PC-3 (cell line): ENCODE results near the gene NRCAM. TPM values are rescaled to one million over a fixed set of nuclear protein-coding genes. Genes with fewer than 3 reads are reported as not detected.

Experiments
- ATAC-seq: fragments of 200-7000 bp; cut with Tn5 transposase; 2 replicates; pipeline ENCODE4 v1.9.1; 2020; ENCODE audit warnings: mild to moderate bottlenecking, moderate library complexity
- BruUV-seq: library from RNA; stranded (reverse); fragments of 400-500 nt; replicated peaks from 2 replicates; lab custom pipeline; 2021; lab: Mats Ljungman, UMichigan
- CTCF ChIA-PET: fragments of 300-600 bp; sonication (Branson Sonifier 250); formaldehyde crosslinking; loops from one replicate; lab custom pipeline; 2022; ENCODE audit warnings: antibody characterized with exemption; lab: Charles Lee
- POLR2A ChIA-PET: fragments of 300-600 bp; sonication (Branson Sonifier 250); formaldehyde crosslinking; loops from one replicate; lab custom pipeline; 2022; ENCODE audit warnings: antibody characterized with exemption; ENCODE audit not compliant: unreplicated experiment; lab: Charles Lee
- DNase-seq: peaks from one replicate; pipeline ENCODE4 v3.0.0-alpha.2; 2015
- H2AFZ ChIP-seq: fragments of 300-600 bp; sonication (generic); 2 replicates; pipeline ENCODE4 v1.6.0; 2016; ENCODE audit warnings: antibody characterized with exemption, low read length
- H3F3A ChIP-seq: fragments of 300-600 bp; sonication (generic); one replicate; pipeline ENCODE4 v1.6.0; 2017; ENCODE audit warnings: antibody characterized with exemption, low read length, control low read depth, mild to moderate bottlenecking; ENCODE audit not compliant: unreplicated experiment
- H3K27ac ChIP-seq: fragments of 300-600 bp; sonication (generic); 2 replicates; pipeline ENCODE4 v1.5.1; 2016; ENCODE audit warnings: mild to moderate bottlenecking, low read length
- H3K27me3 ChIP-seq: fragments of 300-600 bp; sonication (generic); 2 replicates; pipeline ENCODE4 v1.6.1; 2016; ENCODE audit warnings: low read length, mixed read lengths
- H3K36me3 ChIP-seq: fragments of 300-600 bp; sonication (generic); 2 replicates; pipeline ENCODE4 v1.6.1; 2016; ENCODE audit warnings: low read depth, mixed run types, low read length, mixed read lengths
- H3K4me1 ChIP-seq: fragments of 300-600 bp; sonication (generic); 2 replicates; pipeline ENCODE4 v1.5.1; 2016; ENCODE audit warnings: low read length; ENCODE audit not compliant: insufficient read depth
- H3K4me2 ChIP-seq: fragments of 300-600 bp; sonication (generic); 2 replicates; pipeline ENCODE4 v1.6.0; 2016; ENCODE audit warnings: low read length
- H3K4me3 ChIP-seq: fragments of 300-600 bp; sonication (generic); 2 replicates; pipeline ENCODE4 v1.5.1; 2016; ENCODE audit warnings: mild to moderate bottlenecking, low read length, mixed read lengths
- H3K79me2 ChIP-seq: fragments of 300-600 bp; sonication (generic); 2 replicates; pipeline ENCODE4 v1.6.1; 2017; ENCODE audit warnings: low read length, mixed read lengths
- H3K9ac ChIP-seq: fragments of 300-600 bp; sonication (generic); 2 replicates; pipeline ENCODE4 v1.6.0; 2016; ENCODE audit warnings: mild to moderate bottlenecking, low read length
- H3K9me2 ChIP-seq: fragments of 300-600 bp; sonication (generic); replicated peaks from 2 replicates; pipeline ENCODE4 v1.6.1; 2016; ENCODE audit warnings: mixed run types, low read length, mixed read lengths
- H3K9me3 ChIP-seq: fragments of 300-600 bp; sonication (generic); 2 replicates; pipeline ENCODE4 v1.6.1; 2016; ENCODE audit warnings: low read length, mixed read lengths
- H4K20me1 ChIP-seq: fragments of 300-600 bp; sonication (generic); 2 replicates; pipeline ENCODE4 v1.6.1; 2016; ENCODE audit warnings: low read length, mixed read lengths
- CTCF ChIP-seq: fragments of 300-600 bp; sonication (generic); conservative IDR thresholded peaks from 2 replicates; pipeline ENCODE4 v1.5.1; 2017; ENCODE audit warnings: antibody characterized with exemption, low read depth, mild to moderate bottlenecking, low read length
- EZH2 ChIP-seq: fragments of 300-600 bp; sonication (generic); IDR thresholded peaks from one replicate; pipeline ENCODE4 v1.6.1; 2017; ENCODE audit warnings: antibody characterized with exemption, mild to moderate bottlenecking, low read length; ENCODE audit not compliant: unreplicated experiment
- EZH2phosphoT487 ChIP-seq: fragments of 300-600 bp; sonication (generic); IDR thresholded peaks from 2 replicates; pipeline ENCODE4 v1.6.1; 2018; ENCODE audit warnings: mild to moderate bottlenecking, antibody characterized with exemption, low read length, borderline replicate concordance
- intact Hi-C: fragments of 100-400 bp; cut with micrococcal nuclease; formaldehyde crosslinking; loops from 2 replicates; pipeline ENCODE4 v1.9.0; 2023
- total RNA-seq: library from RNA; depleted of rRNA; stranded (reverse); fragments of >200 nt; gene quantifications from 2 replicates; pipeline ENCODE4 v1.2.3, GENCODE V29; 2014

The NRCAM gene
- total RNA-seq, 1 experiment from 2014 or later: not detected

DNA sequence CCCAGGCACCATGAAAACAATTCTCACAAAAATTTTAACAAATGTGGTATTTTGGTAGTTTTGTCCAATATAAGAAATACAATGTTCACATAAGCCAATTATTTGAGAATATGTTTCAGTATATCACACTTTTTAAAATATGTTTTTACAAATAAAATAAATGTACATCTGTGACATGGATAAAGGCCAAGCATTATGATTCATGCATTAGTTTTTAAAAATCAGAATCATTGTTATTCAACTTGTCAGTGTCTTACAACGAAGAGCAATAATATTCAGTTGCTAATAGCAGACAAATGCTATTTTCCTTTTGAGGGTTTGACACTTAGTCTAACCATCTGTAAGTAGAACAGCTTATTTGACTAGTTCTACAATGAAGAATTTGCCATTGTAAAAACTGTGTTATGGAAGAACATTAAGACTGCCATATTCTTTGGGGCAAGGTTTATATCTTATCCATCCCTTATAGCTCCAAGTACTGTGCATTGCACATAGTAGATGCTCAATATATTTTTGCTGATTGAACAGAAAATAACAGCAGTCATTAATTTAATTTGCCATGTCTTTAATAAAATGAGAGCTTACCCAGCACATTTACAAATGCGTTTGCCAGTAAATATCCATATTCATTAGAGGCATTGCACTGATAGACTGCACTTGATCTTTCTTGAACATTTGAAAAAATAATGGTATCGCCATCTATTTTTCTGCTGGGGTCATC lies 258.7 kb downstream of the NRCAM start:
- Histone ChIP-seq H3K4me1 (peaks cover 13% of the 10 kb centered on the region; the same call in 1 of the 2 replicates), H4K20me1 (no peaks in the 10 kb centered on the region), H3K79me2 (no peaks in the 10 kb centered on the region), H3F3A (no peaks in the 10 kb centered on the region), H3K27me3 (0 out of 2 replicates have a peak, but pooled peaks cover under 1% of the 10 kb centered on the region), H3K27ac (no peak overlapping the region), H3K9me2 (no peaks in the 10 kb centered on the region), H3K4me3 (no peak overlapping the region), H3K9me3 (no peaks in the 10 kb centered on the region), H3K9ac (no peak overlapping the region), H2AFZ (no peak overlapping the region), H3K4me2 (no peak overlapping the region), H3K36me3 (no peaks in the 10 kb centered on the region)
- TF ChIP-seq EZH2 (no peak), EZH2phosphoT487 (no peak), CTCF (no peak)
- intact Hi-C loops: no loop called here
- ATAC-seq (no peak), DNase-seq (no peak)
- BruUV-seq: no TSS peak
- POLR2A ChIA-PET: no interaction called here
- CTCF ChIA-PET: no interaction called here

GRCh38 chr7:108196004-108196403 lies 260.2 kb downstream of the NRCAM start:
- H3F3A ChIP-seq: no peaks in the 10 kb centered on the region
- H3K9ac ChIP-seq: no peak overlapping the region
- ChIA-PET POLR2A (no interaction called here), CTCF (no interaction called here)
- no peaks in the 10 kb centered on the region for H3K9me2 ChIP-seq
- no peaks in the 10 kb centered on the region for H3K36me3 ChIP-seq
- no peak for ATAC-seq
- H3K4me1 ChIP-seq: peaks cover 16% of the 10 kb centered on the region; the same call in 1 of the 2 replicates
- H3K27ac ChIP-seq: no peak overlapping the region
- no TSS peak for BruUV-seq
- H2AFZ ChIP-seq: no peak overlapping the region
- H4K20me1 ChIP-seq: no peaks in the 10 kb centered on the region
- TF ChIP-seq EZH2 (no peak), EZH2phosphoT487 (no peak), CTCF (no peak)
- no peaks in the 10 kb centered on the region for H3K9me3 ChIP-seq
- H3K79me2 ChIP-seq: no peaks in the 10 kb centered on the region
- no peak overlapping the region for H3K4me2 ChIP-seq
- no peaks in the 10 kb centered on the region for H3K27me3 ChIP-seq
- H3K4me3 ChIP-seq: no peak overlapping the region
- intact Hi-C loops: no loop called here
- DNase-seq: no peak
